Stimulated activated naive CD4-positive, alpha-beta T cell (primary cell): Measurements from ENCODE around the gene NIPBL.
"Not testable (repeated sequence)": the region's sequence is repeated elsewhere in the genome, so short reads cannot be mapped to it uniquely, and the experiment has no call there.

Source experiments
- DNase-seq, 6 experiments: peaks; one replicate each; lab custom pipeline; 2025; lab: John Stamatoyannopoulos, UW

Gene NIPBL

GRCh38 chr5:36877667-36878391 is 1.3 kb downstream of the NIPBL start:
- peak in 4 of 6 experiments; percentile 13 to 74 (median 54) for DNase-seq

- no peak for DNase-seq
These were observed 2.0 kb downstream of the NIPBL start for GRCh38 chr5:36878392-36879082.

GRCh38 chr5:36879274-36880033 is 2.9 kb downstream of the NIPBL start:
- no peak for DNase-seq

GRCh38 chr5:36880761-36881160 is 4.2 kb downstream of the NIPBL start:
- no peak for DNase-seq

- DNase-seq, result no peak
These were observed 4.7 kb downstream of the NIPBL start for GRCh38 chr5:36881304-36881703.

DNA sequence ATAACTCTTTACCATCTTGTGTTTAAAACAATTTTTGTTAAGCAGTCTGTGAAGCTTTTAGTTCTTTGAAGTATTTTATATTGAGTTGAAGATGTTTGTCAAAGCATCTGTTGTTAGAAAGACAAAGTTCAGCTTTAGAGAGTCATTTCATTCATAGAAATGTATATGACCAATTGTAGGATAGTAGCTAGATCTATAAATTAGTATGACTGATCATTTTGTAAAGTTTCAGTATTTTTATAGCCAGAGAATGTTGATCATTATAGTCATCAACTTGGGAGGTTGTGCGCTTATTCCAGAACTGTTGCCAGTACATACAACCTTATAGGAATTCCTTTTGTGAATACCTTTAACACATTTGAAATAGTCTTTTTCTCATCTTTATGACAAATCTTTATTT is 5.2 kb downstream of the NIPBL start:
- no peak for DNase-seq

GRCh38 chr5:36882250-36882649 is 5.7 kb downstream of the NIPBL start:
- DNase-seq, result no peak

DNA sequence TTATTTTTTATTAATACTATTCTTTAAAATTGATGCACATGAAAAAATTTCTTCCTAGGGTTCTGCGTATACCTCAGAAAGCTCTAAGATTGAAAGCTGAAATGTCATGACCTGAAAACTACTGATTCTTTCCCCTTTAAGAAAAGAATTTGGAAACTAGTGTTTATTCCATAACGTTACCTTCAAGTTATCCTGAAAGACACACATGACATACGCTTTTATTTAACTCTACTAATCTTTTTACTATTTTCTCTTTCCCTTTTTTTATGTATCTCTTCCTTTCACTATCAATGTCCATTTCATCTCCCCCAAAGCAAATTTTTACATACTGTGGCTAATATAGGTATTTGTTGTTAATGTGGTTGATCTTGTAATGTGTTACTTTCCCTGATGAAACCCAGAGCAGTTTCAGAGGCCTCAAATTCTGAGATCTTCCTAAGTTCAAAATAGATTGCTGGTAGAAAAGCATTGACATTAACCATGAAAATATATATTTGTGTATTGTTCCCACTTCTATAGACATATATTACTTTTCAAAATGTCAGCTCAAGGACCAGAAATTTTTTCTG is 7.4 kb downstream of the NIPBL start:
- no peak for DNase-seq

DNA sequence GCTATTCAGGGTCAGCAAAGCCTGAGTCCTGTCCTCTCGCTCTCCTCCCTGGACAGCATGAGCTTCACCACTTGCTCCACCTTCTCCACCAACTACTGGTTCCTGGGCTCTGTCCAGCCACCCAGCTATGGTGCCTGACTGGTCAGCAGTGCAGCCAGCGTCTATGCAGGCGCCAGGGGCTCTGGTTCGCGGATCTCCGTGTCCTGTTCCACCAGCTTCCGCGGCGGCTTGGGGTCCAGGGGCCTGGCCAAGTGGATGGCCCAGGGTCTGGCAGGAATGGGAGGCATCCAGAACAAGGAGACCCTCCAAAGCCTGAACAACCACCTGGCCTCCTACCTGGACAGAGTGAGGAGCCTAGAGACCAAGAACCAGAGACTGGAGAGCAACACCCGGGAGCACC is 8.6 kb downstream of the NIPBL start:
- DNase-seq, result no peak

DNA sequence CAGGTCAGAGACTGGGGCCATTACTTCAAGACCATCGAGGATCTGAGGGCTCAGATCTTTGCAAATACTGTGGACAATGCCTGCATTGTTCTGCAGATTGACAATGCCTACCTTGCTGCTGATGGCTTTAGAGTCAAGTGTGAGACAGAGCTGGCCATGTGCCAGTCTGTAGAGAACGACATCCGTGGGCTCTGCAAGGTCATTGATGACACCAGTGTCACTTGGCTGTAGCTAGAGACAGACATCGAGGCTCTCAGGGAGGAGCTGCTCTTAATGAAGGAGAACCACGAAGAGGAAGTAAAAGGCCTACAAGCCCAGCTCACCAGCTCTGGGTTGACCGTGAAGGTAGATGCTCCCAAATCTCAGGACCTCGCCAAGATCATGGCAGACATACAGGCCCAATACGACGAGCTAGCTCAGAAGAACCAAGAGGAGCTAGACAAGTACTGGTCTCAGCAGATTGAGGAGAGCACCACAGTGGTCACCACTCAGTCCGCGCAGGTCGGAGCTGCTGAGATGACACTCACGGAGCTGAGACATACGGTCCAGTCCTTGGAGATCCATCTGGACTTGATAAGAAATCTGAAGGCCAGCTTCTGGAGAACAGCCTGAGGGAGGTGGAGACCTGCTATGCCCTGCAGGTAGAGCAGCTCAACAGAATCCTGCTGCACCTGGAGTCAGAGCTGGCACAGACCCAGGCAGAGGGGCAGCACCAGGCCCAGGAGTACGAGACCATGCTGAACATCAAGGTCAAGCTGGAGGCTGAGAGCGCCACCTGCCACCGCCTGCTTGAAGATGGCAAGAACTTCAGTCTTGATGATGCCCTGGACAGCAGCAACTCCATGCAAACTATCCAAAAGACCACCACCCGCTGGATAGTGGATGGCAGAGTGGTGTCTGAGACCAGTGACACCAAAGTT is 9.3 kb downstream of the NIPBL start:
- DNase-seq, result no peak

DNA sequence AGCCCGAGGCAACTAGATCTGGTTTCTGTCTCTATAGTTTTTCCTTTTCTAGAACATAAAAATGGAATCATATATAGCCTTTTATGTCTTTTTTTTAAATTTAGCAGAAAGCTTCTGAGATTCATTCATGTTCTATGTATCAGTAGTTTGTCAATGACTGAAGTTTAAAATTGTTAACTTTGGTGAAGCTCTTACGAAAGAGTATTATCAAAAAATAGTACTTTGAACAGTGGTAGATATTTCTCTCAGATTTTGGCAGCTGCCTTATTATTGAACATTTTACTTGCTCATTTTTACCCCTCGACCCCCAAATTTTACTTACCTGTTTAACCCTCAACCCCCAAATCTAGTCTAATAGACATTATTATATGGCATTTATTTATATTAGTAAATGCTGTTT is 10.2 kb downstream of the NIPBL start:
- no peak for DNase-seq

DNA sequence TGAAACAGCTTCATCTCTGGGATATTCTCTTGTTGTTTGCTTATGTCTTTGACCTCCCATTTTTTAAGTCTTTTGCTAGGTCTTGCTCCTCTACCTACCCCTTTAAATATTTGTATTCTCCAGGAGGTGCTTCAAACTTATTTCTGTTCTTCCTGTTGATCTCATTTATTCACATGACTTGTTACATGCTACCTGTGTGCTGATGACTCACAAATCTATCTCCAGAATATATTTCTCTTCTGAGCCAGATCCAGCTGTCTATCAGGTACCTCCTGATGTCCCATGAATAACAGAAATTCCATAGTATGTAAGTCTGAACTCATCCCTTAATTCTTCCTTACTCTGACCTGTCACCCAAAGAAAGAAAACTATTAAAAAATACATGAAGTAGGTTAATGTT is 11.0 kb downstream of the NIPBL start:
- no peak for DNase-seq

GRCh38 chr5:36888303-36888702 is 11.7 kb downstream of the NIPBL start:
- no peak for DNase-seq

DNA sequence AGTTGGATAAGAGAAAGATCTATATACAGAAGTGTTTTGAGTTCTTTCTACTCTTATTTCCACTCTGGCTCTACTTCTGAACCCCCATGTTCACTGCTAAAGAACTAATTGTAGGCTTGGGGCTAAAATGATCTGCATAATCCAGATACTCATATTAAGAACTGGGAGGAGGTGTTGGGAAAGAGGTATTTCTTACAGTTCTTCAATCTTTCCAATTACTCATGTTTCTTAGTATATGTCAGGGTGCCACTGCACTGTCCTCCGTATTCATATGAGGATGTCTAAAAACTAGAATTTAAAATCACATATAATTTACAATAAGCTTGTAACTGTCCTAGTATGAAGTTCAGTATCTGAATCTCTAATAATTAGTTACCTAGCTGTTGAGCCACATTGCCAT is 12.7 kb downstream of the NIPBL start:
- DNase-seq, result no peak

- DNase-seq, result no peak
These were observed 14.7 kb downstream of the NIPBL start for GRCh38 chr5:36891266-36891665.

GRCh38 chr5:36892085-36892830 is 15.7 kb downstream of the NIPBL start:
- not testable (repeated sequence) for DNase-seq

GRCh38 chr5:36894954-36895353 is 18.4 kb downstream of the NIPBL start:
- no peak for DNase-seq

DNA sequence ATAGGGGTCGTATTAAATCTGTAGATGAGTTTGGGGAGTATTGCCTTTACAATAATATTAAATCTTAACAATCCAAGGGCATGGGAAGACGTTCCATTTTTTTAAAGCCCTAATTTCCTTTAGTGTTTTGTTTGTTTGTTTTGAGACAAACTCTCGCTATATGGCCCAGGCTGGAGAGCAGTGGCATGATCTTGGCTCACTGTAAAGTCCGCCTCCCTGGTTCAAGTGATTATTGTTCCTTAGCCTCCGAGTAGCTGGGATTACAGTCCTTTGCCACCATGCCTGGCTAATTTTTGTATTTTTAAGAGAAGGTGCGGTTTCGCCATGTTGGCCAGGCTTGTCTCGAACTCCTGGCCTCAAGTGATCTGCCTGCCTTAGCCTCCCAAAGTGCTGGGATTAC is 19.9 kb downstream of the NIPBL start:
- DNase-seq, result no peak

DNA sequence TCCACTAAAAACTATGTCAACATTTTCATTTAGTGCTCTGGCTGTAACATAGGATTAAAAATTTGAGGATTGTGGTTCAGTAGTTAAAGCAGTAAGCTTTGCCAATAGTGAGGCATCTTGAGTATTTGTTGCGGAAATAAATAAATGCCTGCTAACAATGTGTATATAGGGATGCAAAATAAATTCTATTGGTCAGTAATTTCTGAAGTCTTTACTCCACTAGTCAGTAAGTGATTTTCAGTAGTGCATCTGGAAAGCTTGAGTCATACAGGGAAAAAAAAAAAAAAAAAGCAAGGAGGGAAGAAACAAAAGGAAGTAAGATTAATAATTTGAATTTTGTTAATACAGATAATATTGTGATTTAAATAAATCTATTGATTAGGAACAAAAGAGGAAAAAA is 21.0 kb downstream of the NIPBL start:
- DNase-seq, result no peak

GRCh38 chr5:36899860-36900259 is 23.3 kb downstream of the NIPBL start:
- no peak for DNase-seq

GRCh38 chr5:36900283-36900682 is 23.7 kb downstream of the NIPBL start:
- DNase-seq, result no peak
